GM21526 (cell line): ENCODE measurements around the gene CDHR2.

Experiments
- ATAC-seq: cut with Tn5 transposase; IDR thresholded peaks from one replicate; pipeline ENCODE4 v1.9.1; 2021; ENCODE audit warnings: moderate library complexity; ENCODE audit not compliant: unreplicated experiment, low FRiP score

The CDHR2 gene

GRCh38 chr5:176560364-176560763, 11.2 kb downstream of the CDHR2 start:
- no peak for ATAC-seq

DNA sequence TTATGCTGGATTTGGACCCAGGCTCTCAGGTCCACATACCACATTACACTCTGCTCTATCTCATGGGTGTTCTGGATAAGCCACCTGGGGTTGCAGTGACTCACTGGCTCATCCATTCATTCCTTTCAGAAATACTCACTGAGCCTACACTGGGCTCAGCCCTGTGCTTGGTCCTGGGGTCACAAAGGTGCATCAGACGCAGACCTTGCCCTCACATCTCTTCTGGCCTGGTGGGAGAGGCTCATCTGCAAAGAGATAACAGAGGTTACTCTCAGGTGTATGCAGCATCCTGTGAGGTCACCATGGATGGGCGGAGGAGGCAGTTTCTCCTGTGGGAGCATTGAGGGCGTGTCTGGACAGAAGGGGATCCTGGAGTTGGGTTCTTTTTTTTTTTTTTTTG, 12.1 kb downstream of the CDHR2 start:
- no peak for ATAC-seq

- no peak for ATAC-seq
These were observed 13.0 kb downstream of the CDHR2 start for GRCh38 chr5:176562189-176562588.

DNA sequence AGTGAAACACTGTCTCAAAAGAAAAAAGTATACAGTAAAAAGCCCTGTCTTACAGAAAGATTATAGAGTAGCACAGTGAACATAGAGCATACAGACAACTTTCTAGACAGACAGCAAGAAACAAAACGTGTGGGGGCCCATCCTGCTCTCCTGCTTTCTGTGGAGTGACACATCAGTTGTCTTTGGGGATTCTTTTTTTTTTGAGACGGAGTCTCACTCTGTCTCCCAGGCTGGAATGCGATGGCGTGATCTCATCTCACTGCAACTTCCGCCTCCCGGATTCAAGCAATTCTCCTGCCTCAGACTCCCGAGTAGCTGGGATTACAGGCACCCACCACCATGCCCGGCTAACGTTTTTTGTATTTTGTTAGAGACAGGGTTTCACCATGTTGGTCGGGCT, 14.9 kb downstream of the CDHR2 start:
- no peak for ATAC-seq

- ATAC-seq = no peak
These were observed 16.7 kb downstream of the CDHR2 start for GRCh38 chr5:176565760-176566288.

DNA sequence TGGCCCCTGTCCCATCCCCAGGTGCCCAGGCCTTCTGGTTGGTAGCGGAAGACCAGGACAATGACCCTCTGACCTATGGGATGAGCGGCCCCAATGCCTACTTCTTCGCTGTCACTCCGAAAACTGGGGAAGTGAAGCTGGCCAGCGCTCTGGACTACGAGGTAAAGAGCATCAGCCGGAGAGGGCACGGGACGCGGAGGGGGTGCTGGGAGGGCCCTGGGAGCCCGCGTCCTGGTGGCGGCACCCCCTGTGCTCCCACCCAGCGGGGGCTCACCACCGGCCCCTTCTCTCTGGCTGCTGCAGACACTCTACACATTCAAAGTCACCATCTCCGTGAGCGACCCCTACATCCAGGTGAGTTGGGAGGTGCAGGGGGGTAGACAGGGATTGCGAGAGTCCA, 19.5 kb downstream of the CDHR2 start:
- no peak for ATAC-seq

DNA sequence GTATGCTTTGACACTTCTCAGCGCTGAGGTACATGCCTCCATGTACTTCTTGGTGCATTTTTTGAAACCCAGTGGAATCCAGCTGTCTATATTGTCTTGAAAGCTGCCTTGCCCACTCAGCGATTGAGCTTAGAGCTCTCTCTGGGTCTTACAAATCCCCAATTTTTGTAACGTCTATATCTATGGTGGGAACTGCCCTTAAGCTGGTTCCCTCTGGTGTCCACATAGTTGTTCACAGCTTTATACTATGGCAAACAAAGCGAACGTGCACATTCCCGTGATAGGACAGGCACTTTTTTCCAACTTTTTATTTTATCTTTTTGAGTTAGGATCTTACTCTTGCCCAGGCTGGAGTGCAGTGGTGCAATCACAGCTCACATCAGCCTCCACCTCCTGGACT, 20.9 kb downstream of the CDHR2 start:
- no peak for ATAC-seq

GRCh38 chr5:176573564-176574296, 24.6 kb downstream of the CDHR2 start:
- peak; percentile 64 for ATAC-seq

- ATAC-seq = no peak
These were observed 25.1 kb downstream of the CDHR2 start for GRCh38 chr5:176574297-176574591.

GRCh38 chr5:176575066-176575465, 25.9 kb downstream of the CDHR2 start:
- no peak for ATAC-seq

- no peak for ATAC-seq
These were observed 26.6 kb downstream of the CDHR2 start for GRCh38 chr5:176575488-176576422.

GRCh38 chr5:176577312-176578176, 28.4 kb downstream of the CDHR2 start:
- no peak for ATAC-seq

DNA sequence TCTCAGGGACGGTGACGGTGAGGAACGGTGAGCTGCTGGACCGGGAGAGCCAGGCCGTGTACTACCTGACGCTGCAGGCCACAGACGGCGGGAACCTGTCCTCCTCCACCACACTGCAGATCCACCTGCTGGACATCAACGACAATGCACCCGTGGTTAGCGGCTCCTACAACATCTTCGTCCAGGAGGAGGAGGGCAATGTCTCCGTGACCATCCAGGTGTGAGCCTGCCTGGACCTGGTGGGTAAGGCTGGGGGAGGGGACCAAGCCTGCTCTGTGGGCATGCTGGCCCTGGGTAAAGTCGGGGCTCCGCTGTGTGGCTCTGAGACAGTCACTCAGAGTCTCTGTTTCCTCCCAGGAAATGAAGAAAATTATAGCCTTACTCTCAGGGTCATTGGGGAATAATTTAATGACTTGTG, 29.3 kb downstream of the CDHR2 start:
- ATAC-seq = no peak

DNA sequence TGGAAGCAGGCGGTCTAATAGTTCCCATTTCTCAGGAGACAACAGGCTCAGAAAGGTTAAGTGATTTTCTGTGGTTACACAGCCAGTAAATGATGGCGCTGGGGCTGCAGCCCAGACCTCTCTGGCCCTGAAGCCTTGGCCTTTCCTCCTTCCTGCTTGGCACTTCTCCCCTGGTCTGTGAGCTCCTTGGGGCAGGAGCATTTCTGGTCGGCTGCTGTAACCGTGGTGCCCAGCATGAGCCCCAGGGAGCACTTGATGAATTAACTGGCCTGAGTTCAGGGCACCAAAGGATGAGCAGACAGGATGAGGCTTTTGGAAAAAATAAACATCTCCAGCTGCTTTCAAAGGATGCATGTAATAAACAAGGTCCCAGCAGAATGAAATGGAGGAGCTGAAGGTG, 30.2 kb downstream of the CDHR2 start:
- ATAC-seq = no peak

GRCh38 chr5:176581361-176581760, 32.2 kb downstream of the CDHR2 start:
- ATAC-seq = no peak

GRCh38 chr5:176583076-176583475, 33.9 kb downstream of the CDHR2 start:
- no peak for ATAC-seq

GRCh38 chr5:176587398-176587797, 38.3 kb downstream of the CDHR2 start:
- ATAC-seq = no peak

DNA sequence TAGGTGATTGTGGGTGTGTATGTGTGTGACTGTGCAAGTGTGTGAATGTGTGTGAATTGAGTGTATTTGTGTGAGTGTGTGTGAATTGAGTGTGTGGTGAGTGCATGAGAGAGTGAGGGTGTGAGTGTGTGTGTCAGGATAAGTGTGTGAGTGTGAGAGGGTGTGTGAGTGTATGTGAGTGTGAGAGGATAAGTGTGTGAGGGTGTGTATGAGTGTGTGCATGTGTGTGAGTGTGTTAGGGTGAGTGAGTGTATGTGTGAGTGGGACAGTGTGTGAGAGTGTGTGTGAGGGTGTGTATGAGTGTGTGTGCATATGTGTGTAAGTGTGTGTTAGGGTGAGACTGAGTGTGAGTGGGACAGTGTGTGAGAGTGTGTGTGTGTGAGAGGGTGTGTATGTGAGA, 39.2 kb downstream of the CDHR2 start:
- ATAC-seq = no peak

DNA sequence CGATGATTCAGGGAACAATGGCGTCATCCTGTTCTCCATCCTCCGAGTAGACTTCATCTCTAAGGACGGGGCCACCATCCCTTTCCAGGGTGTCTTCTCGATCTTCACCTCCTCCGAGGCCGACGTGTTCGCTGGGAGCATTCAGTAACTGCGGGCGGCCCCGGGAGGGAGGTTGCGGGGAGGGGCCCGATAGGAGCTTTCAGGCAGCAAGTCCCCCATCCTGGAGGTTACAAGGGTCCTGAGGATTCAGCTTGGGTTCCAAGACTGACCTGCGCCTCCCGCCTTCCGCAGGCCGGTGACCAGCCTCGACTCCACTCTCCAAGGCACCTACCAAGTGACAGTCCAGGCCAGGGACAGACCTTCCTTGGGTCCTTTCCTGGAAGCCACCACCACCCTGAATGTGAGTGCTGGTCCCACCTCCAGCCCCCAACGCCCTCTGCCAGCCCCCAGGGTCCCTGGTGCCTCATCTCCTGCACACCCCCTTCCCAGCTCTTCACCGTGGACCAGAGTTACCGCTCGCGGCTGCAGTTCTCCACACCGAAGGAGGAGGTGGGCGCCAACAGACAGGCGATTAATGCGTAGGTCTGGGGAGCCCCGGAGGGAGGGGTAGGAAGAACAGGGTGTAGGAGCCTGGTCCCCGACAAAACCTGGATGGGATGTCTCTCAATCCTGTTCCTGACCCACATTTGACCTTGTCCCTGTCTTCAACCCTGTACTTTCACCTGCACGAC, 40.1 kb downstream of the CDHR2 start:
- no peak for ATAC-seq
